Skeletal muscle satellite cell (primary cell): ENCODE data around the gene MCF2L.

ENCODE experiments used
- H3K27me3 ChIP-seq: 2 replicates; pipeline ENCODE4 v1.7.0; 2013; ENCODE audit warnings: low read length; ENCODE audit not compliant: control insufficient read depth, insufficient read depth
- H3K36me3 ChIP-seq: 2 replicates; pipeline ENCODE4 v1.7.0; 2013; ENCODE audit warnings: mild to moderate bottlenecking, control low read depth, low read length; ENCODE audit not compliant: insufficient read depth
- H3K4me1 ChIP-seq: 2 replicates; pipeline ENCODE4 v1.7.0; 2013; ENCODE audit warnings: low read length; ENCODE audit not compliant: control insufficient read depth, insufficient read depth
- H3K4me2 ChIP-seq: 2 replicates; pipeline ENCODE4 v1.7.0; 2013; ENCODE audit warnings: mild to moderate bottlenecking, low read length
- H3K4me3 ChIP-seq: 2 replicates; pipeline ENCODE4 v1.7.0; 2013; ENCODE audit warnings: low read length
- H3K9ac ChIP-seq: 2 replicates; pipeline ENCODE4 v1.7.0; 2013; ENCODE audit warnings: mild to moderate bottlenecking, low read depth, low read length, moderate library complexity
- H3K9me3 ChIP-seq: replicated peaks from 2 replicates; pipeline ENCODE4 v1.7.0; 2013; ENCODE audit warnings: mild to moderate bottlenecking, control low read depth, low read length

MCF2L gene

DNA sequence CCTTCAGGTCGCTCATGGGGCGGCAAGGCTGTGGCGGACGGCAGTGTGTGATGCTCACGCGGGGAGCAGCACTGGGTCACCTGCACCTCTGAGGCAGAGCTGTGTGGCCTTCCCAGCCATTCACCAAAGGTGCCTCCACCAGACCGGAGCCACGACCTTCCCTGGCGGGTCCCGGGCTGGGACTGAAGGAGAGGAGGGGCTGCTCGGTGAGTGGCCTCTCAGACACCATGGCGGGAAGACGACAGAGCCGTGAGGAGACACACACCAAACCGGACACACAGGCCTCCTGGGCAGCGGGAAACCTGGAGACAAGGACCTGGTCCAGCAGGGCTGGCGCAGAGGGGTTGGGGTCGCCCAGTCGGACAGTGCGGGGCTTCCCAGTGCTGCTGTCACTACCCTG, 7.5 kb downstream of the MCF2L start:
- Histone ChIP-seq H3K27me3 (peaks cover 76% of the 10 kb centered on the region), H3K4me2 (no peak overlapping the region), H3K4me1 (peaks cover 3% of the 10 kb centered on the region), H3K9me3 (no peaks in the 10 kb centered on the region), H3K9ac (no peak overlapping the region), H3K4me3 (no peak overlapping the region), H3K36me3 (no peaks in the 10 kb centered on the region)

DNA sequence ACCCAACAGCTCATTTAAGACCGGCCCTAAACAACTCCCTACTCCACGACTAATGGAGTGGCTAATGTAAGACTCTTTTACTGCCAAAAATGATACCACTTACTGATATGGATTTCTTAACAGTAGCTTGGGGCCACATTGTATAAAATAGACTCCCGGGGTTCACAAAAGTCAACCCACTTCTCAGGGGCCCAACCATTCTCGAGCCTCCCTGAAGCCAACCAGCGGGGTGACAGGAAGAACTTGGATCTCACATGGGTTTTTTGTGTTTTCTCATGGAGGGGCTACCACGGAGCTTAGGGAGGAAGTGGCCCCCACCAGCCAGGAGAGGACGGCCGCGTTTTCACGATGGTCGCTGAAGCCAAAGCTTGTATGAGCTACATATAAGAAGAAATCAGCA, 8.1 kb downstream of the MCF2L start:
- no peaks in the 10 kb centered on the region for H3K36me3 ChIP-seq
- peaks cover 76% of the 10 kb centered on the region for H3K27me3 ChIP-seq
- H3K9ac ChIP-seq = no peak overlapping the region
- H3K4me1 ChIP-seq = peaks cover 3% of the 10 kb centered on the region
- H3K4me2 ChIP-seq = no peak overlapping the region
- no peak overlapping the region for H3K4me3 ChIP-seq
- no peaks in the 10 kb centered on the region for H3K9me3 ChIP-seq

- Histone ChIP-seq H3K36me3 (no peaks in the 10 kb centered on the region), H3K9me3 (no peaks in the 10 kb centered on the region), H3K4me2 (no peak overlapping the region), H3K4me1 (peaks cover 3% of the 10 kb centered on the region), H3K27me3 (peaks cover 79% of the 10 kb centered on the region), H3K4me3 (no peak overlapping the region), H3K9ac (no peak overlapping the region)
These were observed 8.5 kb downstream of the MCF2L start for GRCh38 chr13:112977525-112977924.

- H3K4me1 ChIP-seq = peaks cover 3% of the 10 kb centered on the region
- H3K36me3 ChIP-seq = no peaks in the 10 kb centered on the region
- no peak overlapping the region for H3K4me3 ChIP-seq
- peaks cover 81% of the 10 kb centered on the region for H3K27me3 ChIP-seq
- H3K9me3 ChIP-seq = no peaks in the 10 kb centered on the region
- no peak overlapping the region for H3K9ac ChIP-seq
- no peak overlapping the region for H3K4me2 ChIP-seq
These were observed 9.8 kb downstream of the MCF2L start for GRCh38 chr13:112978561-112979405.

DNA sequence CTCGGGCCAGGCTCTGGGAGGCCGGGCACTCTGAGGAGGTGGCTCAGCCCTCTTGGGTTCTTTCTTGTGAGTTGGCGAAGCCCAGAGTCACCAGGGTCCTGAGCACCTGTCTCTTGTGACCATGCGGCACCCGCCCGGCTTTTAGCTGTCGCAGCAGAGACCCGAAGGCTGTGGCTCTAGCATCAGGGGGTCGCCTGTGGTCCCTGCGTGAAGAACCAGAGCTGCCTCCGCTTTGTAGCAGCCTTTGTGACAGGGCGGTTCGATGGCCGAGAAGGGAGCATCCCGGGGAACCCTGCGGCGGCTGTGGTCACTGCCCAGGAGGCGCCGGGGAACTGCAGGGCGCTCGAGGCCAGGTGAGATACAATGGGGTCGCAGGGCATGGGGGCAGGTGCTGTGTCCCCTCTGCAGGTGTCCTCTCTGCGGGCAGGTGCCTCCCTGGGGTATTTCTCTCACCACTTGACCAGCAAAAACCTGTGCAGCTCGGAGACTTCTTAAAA, 10.4 kb downstream of the MCF2L start:
- Histone ChIP-seq H3K36me3 (no peaks in the 10 kb centered on the region), H3K9ac (no peak overlapping the region), H3K4me1 (peaks cover 3% of the 10 kb centered on the region), H3K27me3 (peaks cover 78% of the 10 kb centered on the region), H3K4me3 (no peak overlapping the region), H3K9me3 (no peaks in the 10 kb centered on the region), H3K4me2 (no peak overlapping the region)

DNA sequence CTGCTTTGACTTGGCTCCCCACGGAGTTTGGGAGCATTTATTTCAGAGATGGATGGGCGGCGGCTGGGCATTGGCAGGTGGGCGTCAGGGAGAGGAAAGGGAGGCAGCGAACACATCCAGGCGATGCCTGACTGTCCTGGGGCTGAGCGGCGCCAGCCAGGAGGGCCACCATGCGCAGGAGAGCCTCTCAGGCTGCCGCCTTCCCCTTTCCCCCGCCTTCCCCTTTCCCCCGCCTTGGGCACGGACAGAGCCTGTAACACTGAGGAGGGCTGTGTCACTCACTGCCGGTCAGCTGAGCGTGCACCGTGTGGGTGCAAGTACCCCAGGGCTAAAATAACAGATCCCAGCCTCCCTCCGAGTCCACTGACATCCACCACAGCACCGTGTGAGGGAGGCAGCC, 11.4 kb downstream of the MCF2L start:
- no peak overlapping the region for H3K9ac ChIP-seq
- peaks cover 78% of the 10 kb centered on the region for H3K27me3 ChIP-seq
- no peaks in the 10 kb centered on the region for H3K36me3 ChIP-seq
- no peak overlapping the region for H3K4me2 ChIP-seq
- no peaks in the 10 kb centered on the region for H3K9me3 ChIP-seq
- no peak overlapping the region for H3K4me3 ChIP-seq
- H3K4me1 ChIP-seq = no peaks in the 10 kb centered on the region

- Histone ChIP-seq H3K9ac (no peak overlapping the region), H3K4me1 (no peaks in the 10 kb centered on the region), H3K9me3 (no peaks in the 10 kb centered on the region), H3K4me3 (no peak overlapping the region), H3K36me3 (no peaks in the 10 kb centered on the region), H3K27me3 (peaks cover 77% of the 10 kb centered on the region), H3K4me2 (no peak overlapping the region)
These were observed 12.4 kb downstream of the MCF2L start for GRCh38 chr13:112981451-112981850.

- Histone ChIP-seq H3K27me3 (peaks cover 75% of the 10 kb centered on the region), H3K9ac (no peak overlapping the region), H3K9me3 (no peaks in the 10 kb centered on the region), H3K4me3 (no peak overlapping the region), H3K36me3 (no peaks in the 10 kb centered on the region), H3K4me2 (no peak overlapping the region), H3K4me1 (no peaks in the 10 kb centered on the region)
These were observed 13.4 kb downstream of the MCF2L start for GRCh38 chr13:112982281-112983041.

GRCh38 chr13:112983042-112983305, 14.0 kb downstream of the MCF2L start:
- H3K27me3 ChIP-seq = peaks cover 75% of the 10 kb centered on the region
- H3K4me3 ChIP-seq = no peak overlapping the region
- no peaks in the 10 kb centered on the region for H3K36me3 ChIP-seq
- no peaks in the 10 kb centered on the region for H3K4me1 ChIP-seq
- no peak overlapping the region for H3K9ac ChIP-seq
- no peaks in the 10 kb centered on the region for H3K9me3 ChIP-seq
- no peak overlapping the region for H3K4me2 ChIP-seq

DNA sequence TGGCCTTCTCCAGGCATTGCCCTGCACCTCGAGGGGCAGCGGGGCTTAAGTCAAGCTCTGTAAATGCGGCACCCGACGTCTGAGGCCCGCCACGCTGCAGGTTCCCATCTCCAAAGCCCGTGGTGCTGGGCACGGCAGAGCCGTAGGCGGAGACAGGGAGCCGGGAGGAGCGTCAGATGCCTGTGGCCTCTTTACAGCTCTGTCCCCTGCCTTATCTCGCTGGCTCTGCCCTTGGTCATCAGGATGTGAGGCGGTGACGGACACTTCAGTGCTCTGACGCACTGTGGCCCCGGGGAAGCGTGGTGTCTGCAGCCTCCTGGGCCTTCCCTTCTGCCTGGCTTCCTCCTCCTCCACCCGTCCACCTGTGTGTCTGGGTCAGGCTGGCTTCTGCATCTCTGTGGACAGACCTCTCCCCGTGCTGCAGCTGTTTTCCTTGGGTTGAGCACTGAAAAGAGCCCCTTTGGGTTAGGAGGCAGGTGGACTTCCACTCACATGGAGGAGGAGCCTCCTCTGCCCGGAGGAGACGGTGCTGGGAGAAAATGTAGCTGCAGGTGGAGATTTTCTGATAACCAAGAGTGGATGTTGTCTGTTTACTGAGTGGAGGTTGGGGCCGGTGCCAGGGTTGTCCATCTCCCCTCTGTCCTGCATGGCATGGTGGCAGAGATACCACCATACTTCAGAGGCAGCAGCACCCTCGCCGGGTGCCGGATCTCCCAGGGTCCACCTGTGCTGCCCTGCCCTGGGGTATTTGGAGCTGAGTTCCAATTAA, 14.6 kb downstream of the MCF2L start:
- no peak overlapping the region for H3K4me3 ChIP-seq
- no peak overlapping the region for H3K9ac ChIP-seq

GRCh38 chr13:112984501-112984900, 15.5 kb downstream of the MCF2L start:
- peaks cover 66% of the 10 kb centered on the region for H3K27me3 ChIP-seq
- no peaks in the 10 kb centered on the region for H3K9me3 ChIP-seq
- no peak overlapping the region for H3K4me2 ChIP-seq
- no peaks in the 10 kb centered on the region for H3K4me1 ChIP-seq
- H3K4me3 ChIP-seq = no peak overlapping the region
- no peaks in the 10 kb centered on the region for H3K36me3 ChIP-seq
- H3K9ac ChIP-seq = no peak overlapping the region

More for the DNA sequence above, 14.6 kb downstream of the MCF2L start:
- H3K4me2 ChIP-seq = no peak overlapping the region
- no peaks in the 10 kb centered on the region for H3K9me3 ChIP-seq
- peaks cover 73% of the 10 kb centered on the region for H3K27me3 ChIP-seq
- H3K36me3 ChIP-seq = no peaks in the 10 kb centered on the region
- H3K4me1 ChIP-seq = no peaks in the 10 kb centered on the region
